GM12878 (cell line): Measurements from ENCODE around the gene RALGAPA1. TPM values are rescaled to one million over a fixed set of nuclear protein-coding genes. Genes with fewer than 3 reads are reported as not detected.

Source experiments
- ATAC-seq: fragments of 200-7000 bp; cut with Tn5 transposase; 3 replicates; pipeline ENCODE4 v1.9.1; 2020; ENCODE audit warnings: mild to moderate bottlenecking, moderate library complexity
- BruUV-seq: library from RNA; stranded (reverse); fragments of 400-500 nt; replicated peaks from 2 replicates; lab custom pipeline; 2021; lab: Mats Ljungman, UMichigan
- CTCF ChIA-PET: fragments of 300-600 bp; sonication (Branson Sonifier 250); formaldehyde crosslinking; extraction: SDS; loops from one replicate; lab custom pipeline; 2021; ENCODE audit warnings: inconsistent platforms; lab: Yijun Ruan, JAX
- POLR2A ChIA-PET: fragments of 350-600 bp; formaldehyde crosslinking; extraction: SDS; loops from one replicate; lab custom pipeline; 2021; ENCODE audit warnings: inconsistent platforms; lab: Charles Lee
- RAD21 ChIA-PET: fragments of 300-600 bp; sonication (Branson Sonifier 250); formaldehyde crosslinking; loops from one replicate; lab custom pipeline; 2023; ENCODE audit warnings: antibody characterized with exemption; ENCODE audit not compliant: unreplicated experiment; lab: Charles Lee
- SMC1A ChIA-PET: fragments of 300-600 bp; sonication (Branson Sonifier 250); formaldehyde crosslinking; loops from one replicate; lab custom pipeline; 2023; ENCODE audit not compliant: unreplicated experiment, uncharacterized antibody; lab: Charles Lee
- DNase-seq: peaks from one replicate; pipeline ENCODE4 v3.0.0-alpha.2; 2011; ENCODE audit warnings: low read depth, low spot score
- FAIRE-seq: peaks from 3 replicates; lab custom pipeline; 2011; peaks lifted over from hg19 to GRCh38; lab: Jason Lieb, UNC
- H2AFZ ChIP-seq: 2 replicates; pipeline ENCODE4 v1.6.0; 2011; ENCODE audit warnings: low read depth, low read length, control low read depth; ENCODE audit not compliant: control insufficient read depth
- H3K27ac ChIP-seq: 2 replicates; pipeline ENCODE4 v1.5.1; 2011; ENCODE audit warnings: control low read depth; ENCODE audit not compliant: control insufficient read depth, insufficient read depth
- H3K27me3 ChIP-seq, 2 experiments: replicated peaks in 1 of 2; 2 replicates each; pipeline versions ENCODE4 v1.6.0 to v1.6.1; 2011; ENCODE audit warnings: low read length in 1 of 2; ENCODE audit not compliant: control insufficient read depth in 2 of 2, insufficient read depth in 2 of 2
- H3K36me3 ChIP-seq, 2 experiments: 2 replicates each; pipeline ENCODE4 v1.5.1; 2011; ENCODE audit warnings: low read length in 1 of 2; ENCODE audit not compliant: control insufficient read depth in 2 of 2, insufficient read depth in 2 of 2
- H3K4me1 ChIP-seq: 2 replicates; pipeline ENCODE4 v1.6.1; 2011; ENCODE audit warnings: mild to moderate bottlenecking, low read length, moderate library complexity, mixed read lengths; ENCODE audit not compliant: control insufficient read depth, insufficient read depth
- H3K4me2 ChIP-seq: 2 replicates; pipeline ENCODE4 v1.6.0; 2011; ENCODE audit warnings: control low read depth; ENCODE audit not compliant: control insufficient read depth, insufficient read depth
- H3K4me3 ChIP-seq: fragments of 200-600 bp; sonication (generic); 2 replicates; pipeline ENCODE4 v1.5.1; 2016
- H3K79me2 ChIP-seq: 2 replicates; pipeline ENCODE4 v1.6.0; 2011; ENCODE audit warnings: low read length; ENCODE audit not compliant: control insufficient read depth, insufficient read depth
- H3K9ac ChIP-seq: 2 replicates; pipeline ENCODE4 v1.8.0; 2011; ENCODE audit warnings: low read length, control low read depth, mixed read lengths; ENCODE audit not compliant: control insufficient read depth, insufficient read depth
- H3K9me3 ChIP-seq: replicated peaks from 3 replicates; pipeline ENCODE4 v1.5.1; 2011; ENCODE audit warnings: mild to moderate bottlenecking, low read length; ENCODE audit not compliant: control insufficient read depth, insufficient read depth
- H4K20me1 ChIP-seq: 2 replicates; pipeline ENCODE4 v1.6.0; 2011; ENCODE audit not compliant: control insufficient read depth, insufficient read depth
- BRCA1 ChIP-seq: IDR thresholded peaks from 2 replicates; pipeline ENCODE4 v1.6.1; 2011; ENCODE audit warnings: low read depth, low read length, improper control_type of control experiment
- CHD4 ChIP-seq: fragments of 200-600 bp; sonication (generic); IDR thresholded peaks from 2 replicates; pipeline ENCODE4 v1.6.1; 2016; ENCODE audit warnings: mild to moderate bottlenecking
- MEF2A ChIP-seq: IDR thresholded peaks from 2 replicates; pipeline ENCODE4 v1.6.1; 2011; ENCODE audit warnings: low read depth, mild to moderate bottlenecking, low read length, moderate library complexity; ENCODE audit not compliant: insufficient read depth
- SIX5 ChIP-seq: IDR thresholded peaks from 2 replicates; pipeline ENCODE4 v1.6.1; 2011; ENCODE audit warnings: mild to moderate bottlenecking, low read depth, low read length, moderate library complexity; ENCODE audit not compliant: severe bottlenecking
- STAT1 ChIP-seq: fragments of 450-650 bp; conservative IDR thresholded peaks from 2 replicates; pipeline ENCODE4 v1.6.1; 2014; ENCODE audit warnings: antibody characterized with exemption, mild to moderate bottlenecking
- TAF1 ChIP-seq: IDR thresholded peaks from 2 replicates; pipeline ENCODE4 v1.6.1; 2011; ENCODE audit warnings: mild to moderate bottlenecking, low read depth, low read length, borderline replicate concordance
- WGBS: methylation state at CpG from one replicate; pipeline ENCODE4 v1.1.6; 2016; ENCODE audit warnings: low lambda C conversion rate; ENCODE audit not compliant: insufficient replicate concordance, insufficient coverage; ENCODE audit errors: missing lambda C conversion rate; 5-methylcytosine and 5-hydroxymethylcytosine counted together
- in situ Hi-C: fragments of 300-500 bp; cut with MboI; formaldehyde crosslinking; loops from 9 replicates; pipeline ENCODE4 v1.14.3; 2018; ENCODE audit warnings: mixed read lengths
- intact Hi-C: fragments of 100-400 bp; cut with micrococcal nuclease; formaldehyde crosslinking; loops from one replicate; pipeline ENCODE4 v1.14.2; 2022; ENCODE audit not compliant: unreplicated experiment
- polyA plus RNA-seq, 11 experiments: library from polyadenylated mRNA; depleted of rRNA in 4 of 11; unstranded in 6 of 11; stranded (reverse) in 5 of 11; fragments of >200 nt; fragmentation: Nextera tagmentation in 4 of 11; fragmentation: Illumina TruSeq in 1 of 11; extraction: Ambion mirVana in 4 of 11; extraction: Trizol in 1 of 11; gene quantifications; 1 replicate in 1 of 11; 2 replicates in 10 of 11; pipeline versions ENCODE4 v1.2.1 to v1.2.3, GENCODE V29; 2011 to 2016; ENCODE audit warnings: inconsistent platforms in 2 of 11, missing spikeins in 2 of 11, low read depth in 1 of 11
- total RNA-seq, 4 experiments: library from RNA; depleted of rRNA in 3 of 4; stranded (reverse); fragments of >200 nt in 3 of 4; fragmentation: Illumina TruSeq in 1 of 4; extraction: Trizol in 1 of 4; gene quantifications; 2 replicates each; pipeline versions ENCODE4 v1.2.1 to v1.2.3, GENCODE V29; 2013 to 2021
- TF ChIP-seq, protein P1 (sequence below): fragments of 450-650 bp; IDR thresholded peaks from 2 replicates; pipeline ENCODE4 v1.6.1; 2018; ENCODE audit warnings: mild to moderate bottlenecking, low read depth, moderate library complexity; ENCODE audit not compliant: partially characterized antibody

The RALGAPA1 gene
- total and polyA plus RNA-seq, 10 of the 15 experiments (the other 5 are each of a cell fraction or from before 2014, with no cell fraction given): 5.6 to 26.7 (median 14.7) TPM

- no peak overlapping the region for H3K9ac ChIP-seq
- in situ Hi-C loops: no loop called here
- no peak for DNase-seq
- ATAC-seq: no peak
- H3K4me1 ChIP-seq: no peaks in the 10 kb centered on the region
- no peaks in the 10 kb centered on the region for H3K27me3 ChIP-seq
- SMC1A ChIA-PET: no interaction called here
- no peaks in the 10 kb centered on the region for H4K20me1 ChIP-seq
- RAD21 ChIA-PET: no interaction called here
- H3K27ac ChIP-seq: no peak overlapping the region
- no TSS peak for BruUV-seq
- no peaks in the 10 kb centered on the region for H3K9me3 ChIP-seq
- H3K4me3 ChIP-seq: no peak overlapping the region
- FAIRE-seq: no peak
- CTCF ChIA-PET: no interaction called here
- POLR2A ChIA-PET: no interaction called here
- H3K36me3 ChIP-seq: no peaks in the 10 kb centered on the region
- no peak overlapping the region for H3K4me2 ChIP-seq
- no peak overlapping the region for H2AFZ ChIP-seq
- intact Hi-C loops: no loop called here
- H3K79me2 ChIP-seq: no peaks in the 10 kb centered on the region
- 98% methylated on average over 4 of the region's 4 CpGs for WGBS
- TF ChIP-seq TAF1: no peak
- TF ChIP-seq CHD4: no peak
- no peak for TF ChIP-seq STAT1
- TF ChIP-seq, protein P1, sequence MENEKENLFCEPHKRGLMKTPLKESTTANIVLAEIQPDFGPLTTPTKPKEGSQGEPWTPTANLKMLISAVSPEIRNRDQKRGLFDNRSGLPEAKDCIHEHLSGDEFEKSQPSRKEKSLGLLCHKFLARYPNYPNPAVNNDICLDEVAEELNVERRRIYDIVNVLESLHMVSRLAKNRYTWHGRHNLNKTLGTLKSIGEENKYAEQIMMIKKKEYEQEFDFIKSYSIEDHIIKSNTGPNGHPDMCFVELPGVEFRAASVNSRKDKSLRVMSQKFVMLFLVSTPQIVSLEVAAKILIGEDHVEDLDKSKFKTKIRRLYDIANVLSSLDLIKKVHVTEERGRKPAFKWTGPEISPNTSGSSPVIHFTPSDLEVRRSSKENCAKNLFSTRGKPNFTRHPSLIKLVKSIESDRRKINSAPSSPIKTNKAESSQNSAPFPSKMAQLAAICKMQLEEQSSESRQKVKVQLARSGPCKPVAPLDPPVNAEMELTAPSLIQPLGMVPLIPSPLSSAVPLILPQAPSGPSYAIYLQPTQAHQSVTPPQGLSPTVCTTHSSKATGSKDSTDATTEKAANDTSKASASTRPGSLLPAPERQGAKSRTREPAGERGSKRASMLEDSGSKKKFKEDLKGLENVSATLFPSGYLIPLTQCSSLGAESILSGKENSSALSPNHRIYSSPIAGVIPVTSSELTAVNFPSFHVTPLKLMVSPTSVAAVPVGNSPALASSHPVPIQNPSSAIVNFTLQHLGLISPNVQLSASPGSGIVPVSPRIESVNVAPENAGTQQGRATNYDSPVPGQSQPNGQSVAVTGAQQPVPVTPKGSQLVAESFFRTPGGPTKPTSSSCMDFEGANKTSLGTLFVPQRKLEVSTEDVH: no peak
- no peak for TF ChIP-seq SIX5
- TF ChIP-seq MEF2A: no peak
- TF ChIP-seq BRCA1: no peak
Measured at GRCh38 chr14:35701531-35701930, 107.6 kb downstream of the RALGAPA1 start.
